ENCODE measurements around the gene ANGPTL3. TPM values are rescaled to one million over a fixed set of nuclear protein-coding genes. Genes with fewer than 3 reads are reported as not detected.

The ANGPTL3 gene
- total RNA-seq, 1 donor from 2014 or later = not detected

DNA sequence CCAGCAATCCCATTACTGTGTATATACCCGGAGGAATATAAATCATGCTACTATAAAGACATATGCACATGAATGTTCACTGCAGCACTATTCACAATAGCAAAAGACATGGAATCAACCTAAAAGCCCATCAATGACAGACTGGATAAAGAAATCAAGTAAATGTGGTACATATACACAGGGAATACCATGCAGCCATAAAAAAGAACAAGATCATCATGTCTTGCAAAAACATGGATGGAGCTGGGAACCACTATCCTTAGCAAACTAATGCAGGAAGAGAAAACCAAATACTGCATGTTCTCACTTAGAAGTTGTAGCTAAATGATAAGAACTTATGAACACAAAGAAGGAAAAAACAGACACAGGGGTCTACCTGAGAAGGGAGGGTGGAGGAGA lies 6.4 kb upstream of the ANGPTL3 start:
- Mint-ChIP-seq H3K27me3 (ENCODE audit: insufficient read depth, low read depth) (no peaks in the 10 kb centered on the region), H3K9me3 (no peaks in the 10 kb centered on the region), H3K4me1 (no peaks in the 10 kb centered on the region), H3K27ac (no peak overlapping the region), H3K36me3 (peaks cover 6% of the 10 kb centered on the region), H3K4me3 (no peak overlapping the region)
- no peaks in the 10 kb centered on the region for H3K9me3 ChIP-seq (ENCODE audit: low read depth)
- peaks cover under 1% of the 10 kb centered on the region for H4K20me1 ChIP-seq (ENCODE audit: low read depth)
- no peaks in the 10 kb centered on the region for H3K27me3 ChIP-seq
- no peak overlapping the region for H3K27ac ChIP-seq
- H3K4me3 ChIP-seq = no peak overlapping the region
- H2AFZ ChIP-seq (replicated peaks) = no peak overlapping the region
- no peaks in the 10 kb centered on the region for H3K4me1 ChIP-seq
- no peak overlapping the region for H3K9ac ChIP-seq
- TF ChIP-seq, protein P1, sequence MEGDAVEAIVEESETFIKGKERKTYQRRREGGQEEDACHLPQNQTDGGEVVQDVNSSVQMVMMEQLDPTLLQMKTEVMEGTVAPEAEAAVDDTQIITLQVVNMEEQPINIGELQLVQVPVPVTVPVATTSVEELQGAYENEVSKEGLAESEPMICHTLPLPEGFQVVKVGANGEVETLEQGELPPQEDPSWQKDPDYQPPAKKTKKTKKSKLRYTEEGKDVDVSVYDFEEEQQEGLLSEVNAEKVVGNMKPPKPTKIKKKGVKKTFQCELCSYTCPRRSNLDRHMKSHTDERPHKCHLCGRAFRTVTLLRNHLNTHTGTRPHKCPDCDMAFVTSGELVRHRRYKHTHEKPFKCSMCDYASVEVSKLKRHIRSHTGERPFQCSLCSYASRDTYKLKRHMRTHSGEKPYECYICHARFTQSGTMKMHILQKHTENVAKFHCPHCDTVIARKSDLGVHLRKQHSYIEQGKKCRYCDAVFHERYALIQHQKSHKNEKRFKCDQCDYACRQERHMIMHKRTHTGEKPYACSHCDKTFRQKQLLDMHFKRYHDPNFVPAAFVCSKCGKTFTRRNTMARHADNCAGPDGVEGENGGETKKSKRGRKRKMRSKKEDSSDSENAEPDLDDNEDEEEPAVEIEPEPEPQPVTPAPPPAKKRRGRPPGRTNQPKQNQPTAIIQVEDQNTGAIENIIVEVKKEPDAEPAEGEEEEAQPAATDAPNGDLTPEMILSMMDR (IDR thresholded peaks at IDR 0.05) = no peak
- TF ChIP-seq EZH2phosphoT487 (IDR thresholded peaks at IDR 0.05) (no peak), EZH2 (IDR thresholded peaks at IDR 0.05) (no peak)
- DNase-seq (ENCODE audit: low spot score) = no peak
- H3K79me2 ChIP-seq (ENCODE audit: low read depth) = no peaks in the 10 kb centered on the region
- no peaks in the 10 kb centered on the region for H3K36me3 ChIP-seq
- no peaks in the 10 kb centered on the region for H3F3A ChIP-seq (ENCODE audit: low read depth)
- no peak overlapping the region for H3K4me2 ChIP-seq

DNA sequence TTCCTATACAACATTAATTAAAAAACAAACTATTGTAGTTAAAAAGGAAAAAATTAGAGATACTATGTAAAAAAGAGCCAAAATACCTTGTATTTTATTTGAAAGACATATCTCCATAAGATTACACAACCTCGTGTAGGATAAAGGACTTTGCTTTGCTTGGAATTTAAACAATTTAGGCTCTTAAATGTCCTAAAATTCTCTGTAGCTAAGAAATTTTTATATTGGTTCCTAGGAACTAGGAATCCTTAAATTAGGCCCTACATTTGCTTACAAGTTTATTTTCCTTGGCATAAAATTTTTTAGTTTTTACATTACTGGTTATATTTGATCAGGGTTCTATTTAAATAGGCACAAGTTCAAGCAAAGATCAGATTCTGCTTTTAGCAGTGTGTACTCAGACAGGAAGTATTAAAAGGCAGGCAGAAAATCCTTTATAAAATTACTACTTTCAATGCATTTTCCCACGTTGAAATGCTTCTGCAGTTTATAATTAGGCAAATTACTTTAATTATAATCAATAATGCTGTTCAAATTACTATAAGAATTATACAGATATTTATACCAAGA lies 3.4 kb upstream of the ANGPTL3 start:
- Histone ChIP-seq H2AFZ (replicated peaks) (no peak overlapping the region), H3K36me3 (no peaks in the 10 kb centered on the region), H3K27me3 (no peaks in the 10 kb centered on the region), H3K27ac (no peak overlapping the region), H3K9me3 (ENCODE audit: low read depth) (no peaks in the 10 kb centered on the region), H3K79me2 (ENCODE audit: low read depth) (no peaks in the 10 kb centered on the region), H4K20me1 (ENCODE audit: low read depth) (no peaks in the 10 kb centered on the region), H3F3A (ENCODE audit: low read depth) (no peaks in the 10 kb centered on the region), H3K9ac (no peak overlapping the region), H3K4me1 (no peaks in the 10 kb centered on the region), H3K4me3 (no peak overlapping the region), H3K4me2 (no peak overlapping the region)
- no peak overlapping the region for H3K4me3 Mint-ChIP-seq
- H3K36me3 Mint-ChIP-seq = peaks cover 6% of the 10 kb centered on the region
- TF ChIP-seq EZH2 (IDR thresholded peaks at IDR 0.05) = no peak
- TF ChIP-seq, protein P1 (IDR thresholded peaks at IDR 0.05) = no peak
- no peak for TF ChIP-seq EZH2phosphoT487 (IDR thresholded peaks at IDR 0.05)
- DNase-seq (ENCODE audit: low spot score) = no peak
- no peaks in the 10 kb centered on the region for H3K27me3 Mint-ChIP-seq (ENCODE audit: insufficient read depth, low read depth)
- no peak overlapping the region for H3K27ac Mint-ChIP-seq
- no peaks in the 10 kb centered on the region for H3K4me1 Mint-ChIP-seq
- H3K9me3 Mint-ChIP-seq = no peaks in the 10 kb centered on the region

DNA sequence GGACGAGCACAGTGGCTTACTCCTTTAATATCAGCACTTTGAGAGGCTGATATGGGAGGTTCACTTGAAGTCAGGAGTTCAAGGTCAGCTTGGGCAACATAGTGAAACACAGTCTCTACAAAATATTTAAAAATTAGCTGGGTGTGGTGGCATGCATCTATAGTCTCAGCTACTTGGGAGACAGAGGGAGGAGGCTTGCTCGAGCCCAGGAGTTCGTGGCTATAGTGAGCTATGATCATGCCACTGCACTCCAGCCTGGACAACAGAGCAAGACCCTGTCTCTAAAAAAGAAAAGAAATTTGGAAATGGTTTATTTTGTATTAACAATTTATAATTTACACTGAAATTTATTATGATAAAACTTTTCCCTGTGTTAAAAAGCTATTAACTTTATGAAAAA lies 1.7 kb upstream of the ANGPTL3 start:
- Mint-ChIP-seq H3K4me3 (no peak overlapping the region), H3K4me1 (no peaks in the 10 kb centered on the region), H3K27me3 (ENCODE audit: insufficient read depth, low read depth) (no peaks in the 10 kb centered on the region), H3K36me3 (peaks cover 4% of the 10 kb centered on the region), H3K9me3 (no peaks in the 10 kb centered on the region), H3K27ac (no peak overlapping the region)
- no peak overlapping the region for H2AFZ ChIP-seq (replicated peaks)
- TF ChIP-seq, protein P1 (IDR thresholded peaks at IDR 0.05) = no peak
- TF ChIP-seq EZH2 (IDR thresholded peaks at IDR 0.05) (no peak), EZH2phosphoT487 (IDR thresholded peaks at IDR 0.05) (no peak)
- no peaks in the 10 kb centered on the region for H3F3A ChIP-seq (ENCODE audit: low read depth)
- H3K4me1 ChIP-seq = no peaks in the 10 kb centered on the region
- no peak overlapping the region for H3K4me2 ChIP-seq
- H3K9ac ChIP-seq = no peak overlapping the region
- H3K9me3 ChIP-seq (ENCODE audit: low read depth) = no peaks in the 10 kb centered on the region
- H4K20me1 ChIP-seq (ENCODE audit: low read depth) = no peaks in the 10 kb centered on the region
- no peaks in the 10 kb centered on the region for H3K27me3 ChIP-seq
- no peaks in the 10 kb centered on the region for H3K36me3 ChIP-seq
- H3K79me2 ChIP-seq (ENCODE audit: low read depth) = no peaks in the 10 kb centered on the region
- no peak overlapping the region for H3K27ac ChIP-seq
- DNase-seq (ENCODE audit: low spot score) = no peak
- H3K4me3 ChIP-seq = no peak overlapping the region

Data from neural progenitor cell (in vitro differentiated cells).